Measurements from ENCODE around the gene STAT5A. TPM values are rescaled to one million over a fixed set of nuclear protein-coding genes. Genes with fewer than 3 reads are reported as not detected.

STAT5A gene
- total and polyA plus RNA-seq, 9 of the 15 experiments (the other 6 are each of a cell fraction or from before 2014, with no cell fraction given): 79.9 to 415 (median 196) TPM

DNA sequence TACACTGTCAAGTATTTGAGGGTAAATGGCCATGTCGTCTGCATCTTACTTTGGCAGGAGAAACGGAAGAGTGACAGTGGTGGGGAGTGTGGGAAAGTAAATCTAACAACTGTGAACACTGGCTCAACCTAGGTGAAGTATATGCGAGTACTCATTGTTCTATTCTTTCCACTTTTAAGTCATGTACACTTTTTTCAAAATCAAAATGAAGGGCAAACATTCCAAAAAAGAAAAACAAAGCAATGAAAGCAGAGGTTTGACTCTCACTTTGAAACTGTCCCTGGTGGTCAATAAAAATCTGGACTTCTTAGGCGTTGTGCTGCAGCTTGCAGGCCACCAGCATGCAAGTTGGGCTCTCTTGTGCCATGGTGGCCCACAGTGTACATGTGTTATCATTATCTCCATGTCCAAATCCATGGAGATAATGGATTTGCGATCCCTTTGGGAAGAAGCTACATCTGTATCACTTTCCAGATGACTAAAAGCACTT is 44.8 kb upstream of the STAT5A start:
- POLR2A ChIA-PET: interaction anchor here (0.6 to 0.8 kb wide), 3 partner anchors 12 to 108 kb away, joined by 3 read pairs; no protein-coding TSS in a partner anchor
- no TSS peak for BruUV-seq (replicated peaks)
- no peak overlapping the region for H2AFZ ChIP-seq (ENCODE audit: low read depth, low read length)
- H3K9me1 ChIP-seq (ENCODE audit: control insufficient read depth, insufficient read depth, low read length): no peaks in the 10 kb centered on the region
- ATAC-seq: peak; percentile 55
- 0 out of 2 replicates have a peak overlapping the region, but pooled peaks have one; percentile 9 for H3K4me2 ChIP-seq (ENCODE audit: insufficient read depth, low read length)
- H4K20me1 ChIP-seq (replicated peaks; ENCODE audit: control insufficient read depth, insufficient read depth, low read length): no peaks in the 10 kb centered on the region; the same call in 1 of the 2 replicates
- no peak overlapping the region for H3K4me3 ChIP-seq
- peaks cover 30% of the 10 kb centered on the region; the same call in 2 of the 3 replicates for H3K36me3 ChIP-seq (ENCODE audit: control insufficient read depth, insufficient read depth, low read length)
- no peaks in the 10 kb centered on the region for H3K27me3 ChIP-seq (ENCODE audit: control insufficient read depth in 2 of 2, insufficient read depth in 2 of 2, low read length in 2 of 2)
- peaks cover 11 to 21% of the 10 kb centered on the region in 2 experiments; a peak in 3 of 5 replicates for H3K4me1 ChIP-seq (replicated peaks in 1 of 2; ENCODE audit: control insufficient read depth in 2 of 2, insufficient read depth in 2 of 2, low read length in 2 of 2)
- in situ Hi-C loops (cut with MboI): no loop called here
- intact Hi-C loops (cut with micrococcal nuclease): no loop called here
- H3K9me3 ChIP-seq (replicated peaks; ENCODE audit: control insufficient read depth, insufficient read depth, low read depth, low read length): no peaks in the 10 kb centered on the region
- TF ChIP-seq, protein P1, sequence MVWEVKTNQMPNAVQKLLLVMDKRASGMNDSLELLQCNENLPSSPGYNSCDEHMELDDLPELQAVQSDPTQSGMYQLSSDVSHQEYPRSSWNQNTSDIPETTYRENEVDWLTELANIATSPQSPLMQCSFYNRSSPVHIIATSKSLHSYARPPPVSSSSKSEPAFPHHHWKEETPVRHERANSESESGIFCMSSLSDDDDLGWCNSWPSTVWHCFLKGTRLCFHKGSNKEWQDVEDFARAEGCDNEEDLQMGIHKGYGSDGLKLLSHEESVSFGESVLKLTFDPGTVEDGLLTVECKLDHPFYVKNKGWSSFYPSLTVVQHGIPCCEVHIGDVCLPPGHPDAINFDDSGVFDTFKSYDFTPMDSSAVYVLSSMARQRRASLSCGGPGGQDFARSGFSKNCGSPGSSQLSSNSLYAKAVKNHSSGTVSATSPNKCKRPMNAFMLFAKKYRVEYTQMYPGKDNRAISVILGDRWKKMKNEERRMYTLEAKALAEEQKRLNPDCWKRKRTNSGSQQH (CRISPR knock-in tag; IDR thresholded peaks at IDR 0.05): no peak
- no peak for TF ChIP-seq MED1 (CRISPR knock-in tag; IDR thresholded peaks at IDR 0.05; ENCODE audit: borderline replicate concordance)
- TF ChIP-seq MTF1 (CRISPR knock-in tag; IDR thresholded peaks at IDR 0.05; ENCODE audit: borderline replicate concordance): no peak
- TF ChIP-seq, protein P2, sequence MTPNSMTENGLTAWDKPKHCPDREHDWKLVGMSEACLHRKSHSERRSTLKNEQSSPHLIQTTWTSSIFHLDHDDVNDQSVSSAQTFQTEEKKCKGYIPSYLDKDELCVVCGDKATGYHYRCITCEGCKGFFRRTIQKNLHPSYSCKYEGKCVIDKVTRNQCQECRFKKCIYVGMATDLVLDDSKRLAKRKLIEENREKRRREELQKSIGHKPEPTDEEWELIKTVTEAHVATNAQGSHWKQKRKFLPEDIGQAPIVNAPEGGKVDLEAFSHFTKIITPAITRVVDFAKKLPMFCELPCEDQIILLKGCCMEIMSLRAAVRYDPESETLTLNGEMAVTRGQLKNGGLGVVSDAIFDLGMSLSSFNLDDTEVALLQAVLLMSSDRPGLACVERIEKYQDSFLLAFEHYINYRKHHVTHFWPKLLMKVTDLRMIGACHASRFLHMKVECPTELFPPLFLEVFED (CRISPR knock-in tag; conservative IDR thresholded peaks at IDR 0.05): no peak
- no peak for TF ChIP-seq TCFL5 (CRISPR knock-in tag; conservative IDR thresholded peaks at IDR 0.05)
- TF ChIP-seq PML (IDR thresholded peaks at IDR 0.05; ENCODE audit: low read length): no peak
- no peak for TF ChIP-seq BCL6 (CRISPR knock-in tag; IDR thresholded peaks at IDR 0.05)
- TF ChIP-seq CBX5 (IDR thresholded peaks at IDR 0.05; ENCODE audit: borderline replicate concordance, low read depth): no peak
- H3K9ac ChIP-seq (ENCODE audit: insufficient read depth in 1 of 2, low read depth in 2 of 2, low read length in 2 of 2): no peak overlapping the region
- H3K27ac ChIP-seq (ENCODE audit: extremely low read depth, low read depth, low read length): peak overlapping the region; percentile 46; the same call in 1 of the 3 replicates
- WGBS (ENCODE audit: insufficient coverage, low coverage, missing lambda C conversion rate): 35% methylated on average over 5 of the region's 5 CpGs
- peaks cover 92% of the 10 kb centered on the region for H3K79me2 ChIP-seq (ENCODE audit: control insufficient read depth, insufficient read depth, low read length)
- CTCF ChIA-PET (ENCODE audit: low intra/inter-chr PET ratio): no interaction called here
- DNase-seq (ENCODE audit: extremely low read depth in 1 of 4, low spot score in 3 of 4): no peak
- no peak for FAIRE-seq

Measured in K562 (cell line).